GM12892 (cell line): Measurements from ENCODE around the gene GALNT13.

ENCODE experiments used
- POLR2A ChIP-seq: IDR thresholded peaks from 2 replicates; pipeline ENCODE4 v1.6.1; 2011; ENCODE audit warnings: low read depth, low read length, control low read depth
- POLR2AphosphoS5 ChIP-seq: IDR thresholded peaks from 2 replicates; pipeline ENCODE4 v1.6.1; 2011; ENCODE audit warnings: low read depth, low read length, control low read depth

- TF ChIP-seq POLR2A (no peak), POLR2AphosphoS5 (no peak)
These were observed 584.1 kb downstream of the GALNT13 start for GRCh38 chr2:154455866-154456265.
